ENCODE results near the gene CKAP5. TPM values are rescaled to one million over a fixed set of nuclear protein-coding genes. Genes with fewer than 3 reads are reported as not detected.
A peak's percentile ranks its signal among the peaks of the same experiment; 100 is the strongest.

The CKAP5 gene
- total and polyA plus RNA-seq, 2 experiments from 2014 or later, result 67.9 to 120 TPM

DNA sequence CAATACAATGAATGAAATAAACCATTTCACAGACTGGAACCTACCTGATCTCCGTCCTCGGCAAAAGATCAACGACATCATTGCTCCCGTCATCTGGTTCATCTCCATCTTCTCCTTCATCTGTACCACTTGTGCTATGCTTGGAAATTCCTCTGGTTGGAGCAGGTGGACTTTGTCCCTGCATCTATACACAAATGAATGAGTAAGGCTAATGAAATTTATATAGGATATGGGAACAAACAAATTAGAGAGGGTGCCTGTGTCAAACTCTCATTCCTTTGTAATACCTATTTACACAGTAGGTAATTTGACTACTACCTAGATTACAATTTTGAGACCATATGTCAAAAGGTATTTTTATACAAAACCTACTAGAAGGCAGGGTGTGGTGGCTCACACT is 67.7 kb downstream of the CKAP5 start:
- H3K27ac ChIP-seq (ENCODE audit: low read depth), result peak overlapping the region; percentile 11; the same call in 1 of the 2 replicates
- Mint-ChIP-seq H3K4me1 (no peaks in the 10 kb centered on the region), H3K36me3 (ENCODE audit: low read depth) (peaks cover 72% of the 10 kb centered on the region), H3K4me3 (no peak overlapping the region), H3K9me3 (no peaks in the 10 kb centered on the region), H3K27me3 (ENCODE audit: insufficient read depth, low read depth, poor library complexity) (peaks cover 2% of the 10 kb centered on the region), H3K27ac (no peak overlapping the region)
- H3K4me2 ChIP-seq, result no peak overlapping the region
- peaks cover 14% of the 10 kb centered on the region for H3K79me2 ChIP-seq (replicated peaks; ENCODE audit: insufficient read depth)
- H3K36me3 ChIP-seq (ENCODE audit: insufficient read depth), result peaks cover 76% of the 10 kb centered on the region
- TF ChIP-seq, protein P1, sequence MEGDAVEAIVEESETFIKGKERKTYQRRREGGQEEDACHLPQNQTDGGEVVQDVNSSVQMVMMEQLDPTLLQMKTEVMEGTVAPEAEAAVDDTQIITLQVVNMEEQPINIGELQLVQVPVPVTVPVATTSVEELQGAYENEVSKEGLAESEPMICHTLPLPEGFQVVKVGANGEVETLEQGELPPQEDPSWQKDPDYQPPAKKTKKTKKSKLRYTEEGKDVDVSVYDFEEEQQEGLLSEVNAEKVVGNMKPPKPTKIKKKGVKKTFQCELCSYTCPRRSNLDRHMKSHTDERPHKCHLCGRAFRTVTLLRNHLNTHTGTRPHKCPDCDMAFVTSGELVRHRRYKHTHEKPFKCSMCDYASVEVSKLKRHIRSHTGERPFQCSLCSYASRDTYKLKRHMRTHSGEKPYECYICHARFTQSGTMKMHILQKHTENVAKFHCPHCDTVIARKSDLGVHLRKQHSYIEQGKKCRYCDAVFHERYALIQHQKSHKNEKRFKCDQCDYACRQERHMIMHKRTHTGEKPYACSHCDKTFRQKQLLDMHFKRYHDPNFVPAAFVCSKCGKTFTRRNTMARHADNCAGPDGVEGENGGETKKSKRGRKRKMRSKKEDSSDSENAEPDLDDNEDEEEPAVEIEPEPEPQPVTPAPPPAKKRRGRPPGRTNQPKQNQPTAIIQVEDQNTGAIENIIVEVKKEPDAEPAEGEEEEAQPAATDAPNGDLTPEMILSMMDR (conservative IDR thresholded peaks at IDR 0.05; ENCODE audit: low read depth in 2 of 2), result no peak
- no peak for TF ChIP-seq EZH2phosphoT487 (IDR thresholded peaks at IDR 0.05; ENCODE audit: unreplicated experiment)
- no peak for TF ChIP-seq CREB1 (CRISPR knock-in tag; IDR thresholded peaks at IDR 0.05; ENCODE audit: low read depth)
- no peak for TF ChIP-seq ZNF114 (CRISPR knock-in tag; IDR thresholded peaks at IDR 0.05)
- TF ChIP-seq, protein P2, sequence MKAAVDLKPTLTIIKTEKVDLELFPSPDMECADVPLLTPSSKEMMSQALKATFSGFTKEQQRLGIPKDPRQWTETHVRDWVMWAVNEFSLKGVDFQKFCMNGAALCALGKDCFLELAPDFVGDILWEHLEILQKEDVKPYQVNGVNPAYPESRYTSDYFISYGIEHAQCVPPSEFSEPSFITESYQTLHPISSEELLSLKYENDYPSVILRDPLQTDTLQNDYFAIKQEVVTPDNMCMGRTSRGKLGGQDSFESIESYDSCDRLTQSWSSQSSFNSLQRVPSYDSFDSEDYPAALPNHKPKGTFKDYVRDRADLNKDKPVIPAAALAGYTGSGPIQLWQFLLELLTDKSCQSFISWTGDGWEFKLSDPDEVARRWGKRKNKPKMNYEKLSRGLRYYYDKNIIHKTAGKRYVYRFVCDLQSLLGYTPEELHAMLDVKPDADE (IDR thresholded peaks at IDR 0.05), result no peak
- TF ChIP-seq, protein P3, sequence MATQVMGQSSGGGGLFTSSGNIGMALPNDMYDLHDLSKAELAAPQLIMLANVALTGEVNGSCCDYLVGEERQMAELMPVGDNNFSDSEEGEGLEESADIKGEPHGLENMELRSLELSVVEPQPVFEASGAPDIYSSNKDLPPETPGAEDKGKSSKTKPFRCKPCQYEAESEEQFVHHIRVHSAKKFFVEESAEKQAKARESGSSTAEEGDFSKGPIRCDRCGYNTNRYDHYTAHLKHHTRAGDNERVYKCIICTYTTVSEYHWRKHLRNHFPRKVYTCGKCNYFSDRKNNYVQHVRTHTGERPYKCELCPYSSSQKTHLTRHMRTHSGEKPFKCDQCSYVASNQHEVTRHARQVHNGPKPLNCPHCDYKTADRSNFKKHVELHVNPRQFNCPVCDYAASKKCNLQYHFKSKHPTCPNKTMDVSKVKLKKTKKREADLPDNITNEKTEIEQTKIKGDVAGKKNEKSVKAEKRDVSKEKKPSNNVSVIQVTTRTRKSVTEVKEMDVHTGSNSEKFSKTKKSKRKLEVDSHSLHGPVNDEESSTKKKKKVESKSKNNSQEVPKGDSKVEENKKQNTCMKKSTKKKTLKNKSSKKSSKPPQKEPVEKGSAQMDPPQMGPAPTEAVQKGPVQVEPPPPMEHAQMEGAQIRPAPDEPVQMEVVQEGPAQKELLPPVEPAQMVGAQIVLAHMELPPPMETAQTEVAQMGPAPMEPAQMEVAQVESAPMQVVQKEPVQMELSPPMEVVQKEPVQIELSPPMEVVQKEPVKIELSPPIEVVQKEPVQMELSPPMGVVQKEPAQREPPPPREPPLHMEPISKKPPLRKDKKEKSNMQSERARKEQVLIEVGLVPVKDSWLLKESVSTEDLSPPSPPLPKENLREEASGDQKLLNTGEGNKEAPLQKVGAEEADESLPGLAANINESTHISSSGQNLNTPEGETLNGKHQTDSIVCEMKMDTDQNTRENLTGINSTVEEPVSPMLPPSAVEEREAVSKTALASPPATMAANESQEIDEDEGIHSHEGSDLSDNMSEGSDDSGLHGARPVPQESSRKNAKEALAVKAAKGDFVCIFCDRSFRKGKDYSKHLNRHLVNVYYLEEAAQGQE (IDR thresholded peaks at IDR 0.05; ENCODE audit: unreplicated experiment), result no peak
- TF ChIP-seq NANOG (IDR thresholded peaks at IDR 0.05; ENCODE audit: borderline replicate concordance), result no peak
- no peak for TF ChIP-seq JUNB (IDR thresholded peaks at IDR 0.05; ENCODE audit: unreplicated experiment)
- no peak for TF ChIP-seq EZH2 (IDR thresholded peaks at IDR 0.05; ENCODE audit: low read depth, unreplicated experiment)
- TF ChIP-seq POLR2AphosphoS5 (IDR thresholded peaks at IDR 0.05; ENCODE audit: low read depth), result no peak
- TF ChIP-seq, protein P4, sequence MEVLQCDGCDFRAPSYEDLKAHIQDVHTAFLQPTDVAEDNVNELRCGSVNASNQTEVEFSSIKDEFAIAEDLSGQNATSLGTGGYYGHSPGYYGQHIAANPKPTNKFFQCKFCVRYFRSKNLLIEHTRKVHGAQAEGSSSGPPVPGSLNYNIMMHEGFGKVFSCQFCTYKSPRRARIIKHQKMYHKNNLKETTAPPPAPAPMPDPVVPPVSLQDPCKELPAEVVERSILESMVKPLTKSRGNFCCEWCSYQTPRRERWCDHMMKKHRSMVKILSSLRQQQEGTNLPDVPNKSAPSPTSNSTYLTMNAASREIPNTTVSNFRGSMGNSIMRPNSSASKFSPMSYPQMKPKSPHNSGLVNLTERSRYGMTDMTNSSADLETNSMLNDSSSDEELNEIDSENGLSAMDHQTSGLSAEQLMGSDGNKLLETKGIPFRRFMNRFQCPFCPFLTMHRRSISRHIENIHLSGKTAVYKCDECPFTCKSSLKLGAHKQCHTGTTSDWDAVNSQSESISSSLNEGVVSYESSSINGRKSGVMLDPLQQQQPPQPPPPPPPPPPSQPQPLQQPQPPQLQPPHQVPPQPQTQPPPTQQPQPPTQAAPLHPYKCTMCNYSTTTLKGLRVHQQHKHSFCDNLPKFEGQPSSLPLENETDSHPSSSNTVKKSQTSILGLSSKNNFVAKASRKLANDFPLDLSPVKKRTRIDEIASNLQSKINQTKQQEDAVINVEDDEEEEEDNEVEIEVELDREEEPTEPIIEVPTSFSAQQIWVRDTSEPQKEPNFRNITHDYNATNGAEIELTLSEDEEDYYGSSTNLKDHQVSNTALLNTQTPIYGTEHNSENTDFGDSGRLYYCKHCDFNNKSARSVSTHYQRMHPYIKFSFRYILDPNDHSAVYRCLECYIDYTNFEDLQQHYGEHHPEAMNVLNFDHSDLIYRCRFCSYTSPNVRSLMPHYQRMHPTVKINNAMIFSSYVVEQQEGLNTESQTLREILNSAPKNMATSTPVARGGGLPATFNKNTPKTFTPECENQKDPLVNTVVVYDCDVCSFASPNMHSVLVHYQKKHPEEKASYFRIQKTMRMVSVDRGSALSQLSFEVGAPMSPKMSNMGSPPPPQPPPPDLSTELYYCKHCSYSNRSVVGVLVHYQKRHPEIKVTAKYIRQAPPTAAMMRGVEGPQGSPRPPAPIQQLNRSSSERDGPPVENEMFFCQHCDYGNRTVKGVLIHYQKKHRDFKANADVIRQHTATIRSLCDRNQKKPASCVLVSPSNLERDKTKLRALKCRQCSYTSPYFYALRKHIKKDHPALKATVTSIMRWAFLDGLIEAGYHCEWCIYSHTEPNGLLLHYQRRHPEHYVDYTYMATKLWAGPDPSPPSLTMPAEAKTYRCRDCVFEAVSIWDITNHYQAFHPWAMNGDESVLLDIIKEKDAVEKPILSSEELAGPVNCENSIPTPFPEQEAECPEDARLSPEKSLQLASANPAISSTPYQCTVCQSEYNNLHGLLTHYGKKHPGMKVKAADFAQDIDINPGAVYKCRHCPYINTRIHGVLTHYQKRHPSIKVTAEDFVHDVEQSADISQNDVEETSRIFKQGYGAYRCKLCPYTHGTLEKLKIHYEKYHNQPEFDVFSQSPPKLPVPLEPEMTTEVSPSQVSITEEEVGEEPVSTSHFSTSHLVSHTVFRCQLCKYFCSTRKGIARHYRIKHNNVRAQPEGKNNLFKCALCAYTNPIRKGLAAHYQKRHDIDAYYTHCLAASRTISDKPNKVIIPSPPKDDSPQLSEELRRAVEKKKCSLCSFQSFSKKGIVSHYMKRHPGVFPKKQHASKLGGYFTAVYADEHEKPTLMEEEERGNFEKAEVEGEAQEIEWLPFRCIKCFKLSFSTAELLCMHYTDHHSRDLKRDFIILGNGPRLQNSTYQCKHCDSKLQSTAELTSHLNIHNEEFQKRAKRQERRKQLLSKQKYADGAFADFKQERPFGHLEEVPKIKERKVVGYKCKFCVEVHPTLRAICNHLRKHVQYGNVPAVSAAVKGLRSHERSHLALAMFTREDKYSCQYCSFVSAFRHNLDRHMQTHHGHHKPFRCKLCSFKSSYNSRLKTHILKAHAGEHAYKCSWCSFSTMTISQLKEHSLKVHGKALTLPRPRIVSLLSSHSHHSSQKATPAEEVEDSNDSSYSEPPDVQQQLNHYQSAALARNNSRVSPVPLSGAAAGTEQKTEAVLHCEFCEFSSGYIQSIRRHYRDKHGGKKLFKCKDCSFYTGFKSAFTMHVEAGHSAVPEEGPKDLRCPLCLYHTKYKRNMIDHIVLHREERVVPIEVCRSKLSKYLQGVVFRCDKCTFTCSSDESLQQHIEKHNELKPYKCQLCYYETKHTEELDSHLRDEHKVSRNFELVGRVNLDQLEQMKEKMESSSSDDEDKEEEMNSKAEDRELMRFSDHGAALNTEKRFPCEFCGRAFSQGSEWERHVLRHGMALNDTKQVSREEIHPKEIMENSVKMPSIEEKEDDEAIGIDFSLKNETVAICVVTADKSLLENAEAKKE (CRISPR knock-in tag; IDR thresholded peaks at IDR 0.05), result no peak
- no peak for TF ChIP-seq ZNF331 (CRISPR knock-in tag; IDR thresholded peaks at IDR 0.05; ENCODE audit: low read depth)
- no peak for TF ChIP-seq STAT1 (IDR thresholded peaks at IDR 0.05; ENCODE audit: unreplicated experiment)
- H3K27me3 ChIP-seq (ENCODE audit: insufficient read depth), result no peaks in the 10 kb centered on the region
- no peaks in the 10 kb centered on the region for H3F3A ChIP-seq (replicated peaks; ENCODE audit: low read depth)
- no peak overlapping the region for H2AFZ ChIP-seq
- DNase-seq (ENCODE audit: low spot score) (no peak), ATAC-seq (no peak)
- H4K20me1 ChIP-seq (replicated peaks; ENCODE audit: insufficient read depth), result 0 out of 2 replicates have a peak, but pooled peaks cover 18% of the 10 kb centered on the region
- no peaks in the 10 kb centered on the region for H3K9me2 ChIP-seq (ENCODE audit: insufficient read depth)
- no peaks in the 10 kb centered on the region for H3K4me1 ChIP-seq (ENCODE audit: insufficient read depth)
- H3K4me3 ChIP-seq, result no peak overlapping the region

All from GM23338 (cell line).